GM19238 (cell line): ENCODE results near the gene TMEM141.
"Not testable (repeated sequence)": the region's sequence is repeated elsewhere in the genome, so short reads cannot be mapped to it uniquely, and the experiment has no call there.

Experiments used
- DNase-seq: peaks from one replicate; pipeline ENCODE4 v3.0.0; 2011; ENCODE audit warnings: low spot score; ENCODE audit not compliant: insufficient read length

Gene TMEM141

GRCh38 chr9:136833381-136834048 is 42.4 kb downstream of the TMEM141 start:
- not testable (repeated sequence) for DNase-seq

GRCh38 chr9:136835162-136835931 is 44.2 kb downstream of the TMEM141 start:
- no peak for DNase-seq

GRCh38 chr9:136835932-136836904 is 45.1 kb downstream of the TMEM141 start:
- no peak for DNase-seq

- no peak for DNase-seq
These were observed 46.2 kb downstream of the TMEM141 start for GRCh38 chr9:136837146-136837855.

- not testable (repeated sequence) for DNase-seq
These were observed 46.7 kb downstream of the TMEM141 start for GRCh38 chr9:136837856-136838277.

- no peak for DNase-seq
These were observed 47.4 kb downstream of the TMEM141 start for GRCh38 chr9:136838314-136839228.

- no peak for DNase-seq
These were observed 48.3 kb downstream of the TMEM141 start for GRCh38 chr9:136839229-136840139.

- no peak for DNase-seq
These were observed 49.2 kb downstream of the TMEM141 start for GRCh38 chr9:136840140-136840876.

- DNase-seq: no peak
These were observed 49.9 kb downstream of the TMEM141 start for GRCh38 chr9:136840877-136841645.

- not testable (repeated sequence) for DNase-seq
These were observed 50.7 kb downstream of the TMEM141 start for GRCh38 chr9:136841646-136842379.

GRCh38 chr9:136842380-136842948 is 51.3 kb downstream of the TMEM141 start, which contains the start of gene AJM1:
Gene AJM1 (plus strand): TSS chr9:136842478. CDS start chr9:136844415, 1,937 bp downstream.
- peak; percentile 92 for DNase-seq
